Endothelial cell of umbilical vein (primary cell): Measurements from ENCODE around the gene PTCSC3. TPM values are rescaled to one million over a fixed set of nuclear protein-coding genes. Genes with fewer than 3 reads are reported as not detected.

Experiments used
- BruUV-seq: library from RNA; stranded (reverse); fragments of 400-500 nt; replicated peaks from 2 replicates; lab custom pipeline; 2021; lab: Mats Ljungman, UMichigan
- CTCF ChIA-PET: fragments of 300-600, 350-600 bp; sonication (Branson Sonifier 250); formaldehyde crosslinking; loops from one replicate; lab custom pipeline; 2021; ENCODE audit warnings: antibody characterized with exemption, inconsistent platforms; lab: Charles Lee
- POLR2A ChIA-PET: fragments of 300-600, 350-600 bp; sonication (Branson Sonifier 250); formaldehyde crosslinking; loops from one replicate; lab custom pipeline; 2021; ENCODE audit warnings: antibody characterized with exemption, inconsistent platforms; lab: Charles Lee
- DNase-seq: peaks from one replicate; pipeline ENCODE4 v3.0.0-alpha.2; 2011; ENCODE audit warnings: low read depth, low spot score
- FAIRE-seq: peaks from 2 replicates; lab custom pipeline; 2011; peaks lifted over from hg19 to GRCh38; lab: Jason Lieb, UNC
- H2AFZ ChIP-seq: 2 replicates; pipeline ENCODE4 v1.6.0; 2012; ENCODE audit warnings: low read depth, low read length, control low read depth, inconsistent platforms
- H3K27ac ChIP-seq: 2 replicates; pipeline ENCODE4 v1.5.1; 2011; ENCODE audit warnings: low read depth, mild to moderate bottlenecking, control low read depth, low read length, moderate library complexity; ENCODE audit not compliant: insufficient read depth
- H3K27me3 ChIP-seq, 2 experiments: 2 replicates each; pipeline versions ENCODE4 v1.6.0 to v1.6.1; 2011; ENCODE audit warnings: low read length in 2 of 2, mixed read lengths in 1 of 2; ENCODE audit not compliant: control insufficient read depth in 2 of 2, insufficient read depth in 2 of 2
- H3K36me3 ChIP-seq, 2 experiments: 2 replicates in 1 of 2; 3 replicates in 1 of 2; pipeline ENCODE4 v1.5.1; 2011; ENCODE audit warnings: low read length in 2 of 2, mild to moderate bottlenecking in 1 of 2, moderate library complexity in 1 of 2; ENCODE audit not compliant: control insufficient read depth in 2 of 2, insufficient read depth in 2 of 2; ENCODE audit errors: extremely low read depth in 1 of 2
- H3K4me1 ChIP-seq: 3 replicates; pipeline ENCODE4 v1.5.1; 2011; ENCODE audit warnings: mild to moderate bottlenecking, low read length; ENCODE audit not compliant: control insufficient read depth, insufficient read depth; ENCODE audit errors: extremely low read depth
- H3K4me2 ChIP-seq: 2 replicates; pipeline ENCODE4 v1.6.1; 2011; ENCODE audit warnings: low read length, control low read depth, mixed read lengths; ENCODE audit not compliant: insufficient read depth
- H3K4me3 ChIP-seq, 3 experiments: fragments of 200-600 bp in 1 of 3; sonication (generic), shearing (Covaris generic) in 1 of 3; replicated peaks in 1 of 3; 2 replicates each; pipeline ENCODE4 v1.5.1; 2011 to 2016; ENCODE audit warnings: control low read depth in 3 of 3, low read length in 3 of 3, mild to moderate bottlenecking in 2 of 3, inconsistent platforms in 1 of 3, low read depth in 1 of 3, moderate library complexity in 1 of 3; ENCODE audit not compliant: insufficient read depth in 1 of 3
- H3K79me2 ChIP-seq: 2 replicates; pipeline ENCODE4 v1.6.0; 2012; ENCODE audit warnings: low read length, inconsistent platforms; ENCODE audit not compliant: control insufficient read depth, insufficient read depth
- H3K9ac ChIP-seq: replicated peaks from 2 replicates; pipeline ENCODE3; 2011; ENCODE audit warnings: low read length, control low read depth; ENCODE audit not compliant: insufficient read depth; ENCODE audit errors: extremely low read depth
- H3K9me1 ChIP-seq: replicated peaks from 3 replicates; pipeline ENCODE4 v1.6.0; 2011; ENCODE audit warnings: mild to moderate bottlenecking, low read length; ENCODE audit not compliant: control insufficient read depth, insufficient read depth; ENCODE audit errors: extremely low read depth
- H3K9me3 ChIP-seq: replicated peaks from 2 replicates; pipeline ENCODE4 v1.5.1; 2012; ENCODE audit warnings: low read length, inconsistent platforms; ENCODE audit not compliant: control insufficient read depth, insufficient read depth
- H4K20me1 ChIP-seq: replicated peaks from 2 replicates; pipeline ENCODE3; 2011; ENCODE audit warnings: mild to moderate bottlenecking, low read length; ENCODE audit not compliant: control insufficient read depth, insufficient read depth; ENCODE audit errors: extremely low read depth
- CTCF ChIP-seq, 2 donors: IDR thresholded peaks; 1 replicate in 1 of 2; 2 replicates in 1 of 2; pipeline ENCODE4 v1.5.1; 2011; ENCODE audit warnings: low read length in 2 of 2, mild to moderate bottlenecking in 2 of 2, moderate library complexity in 2 of 2, control low read depth in 1 of 2, inconsistent platforms in 1 of 2, low read depth in 1 of 2; ENCODE audit not compliant: insufficient read depth in 1 of 2; ENCODE audit errors: extremely low read depth in 1 of 2
- EZH2 ChIP-seq: IDR thresholded peaks from 2 replicates; pipeline ENCODE4 v1.6.1; 2012; ENCODE audit warnings: borderline replicate concordance, low read depth, mild to moderate bottlenecking, moderate library complexity, low read length, inconsistent platforms; ENCODE audit not compliant: severe bottlenecking
- FOS ChIP-seq: IDR thresholded peaks from 2 replicates; pipeline ENCODE4 v1.6.1; 2011; ENCODE audit warnings: mild to moderate bottlenecking, low read length, moderate library complexity, borderline replicate concordance; ENCODE audit not compliant: insufficient read depth
- GATA2 ChIP-seq: IDR thresholded peaks from 2 replicates; pipeline ENCODE4 v1.7.0; 2011; ENCODE audit warnings: low read depth, mild to moderate bottlenecking, moderate library complexity, mixed read lengths, low read length; ENCODE audit not compliant: insufficient read length, insufficient read depth
- JUN ChIP-seq: IDR thresholded peaks from 2 replicates; pipeline ENCODE4 v1.6.1; 2011; ENCODE audit warnings: borderline replicate concordance, low read depth; ENCODE audit not compliant: insufficient read length, insufficient read depth
- MAX ChIP-seq: IDR thresholded peaks from 2 replicates; pipeline ENCODE4 v1.6.1; 2011; ENCODE audit not compliant: insufficient read depth, insufficient read length
- MYC ChIP-seq: IDR thresholded peaks from one replicate; pipeline ENCODE4 v1.6.1; 2011; ENCODE audit warnings: mild to moderate bottlenecking, low read depth, low read length
- POLR2A ChIP-seq: IDR thresholded peaks from 2 replicates; pipeline ENCODE4 v1.6.1; 2012; ENCODE audit warnings: low read depth, mild to moderate bottlenecking, control low read depth, low read length
- POLR2AphosphoS5 ChIP-seq: IDR thresholded peaks from 2 replicates; pipeline ENCODE4 v1.6.1; 2012; ENCODE audit warnings: low read depth, mild to moderate bottlenecking, control low read depth, low read length, moderate library complexity; ENCODE audit not compliant: insufficient read depth
- dilution Hi-C: fragments of 300-500 bp; cut with MboI; formaldehyde crosslinking; loops from one replicate; pipeline ENCODE4 v1.15.0; 2019; ENCODE audit warnings: low sequenced_read_pairs; ENCODE audit not compliant: extremely low pct_ligation_motif_present
- intact Hi-C: fragments of 100-400 bp; cut with micrococcal nuclease; formaldehyde crosslinking; loops from one replicate; pipeline ENCODE4 v1.10.0; 2022
- polyA plus RNA-seq, 4 experiments: library from polyadenylated mRNA; depleted of rRNA in 3 of 4; stranded (reverse) in 3 of 4; unstranded in 1 of 4; fragments of >200 nt; gene quantifications; 2 replicates each; pipeline versions ENCODE4 v1.2.1 to v1.2.3, GENCODE V29; 2011 to 2012; ENCODE audit warnings: missing spikeins in 1 of 4
- total RNA-seq: library from RNA; stranded (reverse); gene quantifications from 2 replicates; pipeline ENCODE4 v1.2.3, GENCODE V29; 2021

Gene PTCSC3
- total and polyA plus RNA-seq, 2 donors (not counting 3 experiments of a cell fraction or from before 2014, with no cell fraction given) = not detected

- BruUV-seq = no TSS peak
These were observed 21.9 kb upstream of the PTCSC3 start for GRCh38 chr14:36198378-36198777.

More at GRCh38 chr14:36198378-36198777, 21.9 kb upstream of the PTCSC3 start:
- no peak overlapping the region for H3K4me3 ChIP-seq
- no peaks in the 10 kb centered on the region for H3K27me3 ChIP-seq
- H3K27ac ChIP-seq = no peak overlapping the region
- no peak overlapping the region for H3K4me2 ChIP-seq
- no peak overlapping the region for H2AFZ ChIP-seq
- H3K9me3 ChIP-seq = no peaks in the 10 kb centered on the region
- no peak for DNase-seq
- FAIRE-seq = no peak
- dilution Hi-C loops = no loop called here
- H4K20me1 ChIP-seq = no peaks in the 10 kb centered on the region
- ChIA-PET POLR2A (no interaction called here), CTCF (no interaction called here)
- intact Hi-C loops = no loop called here
- no peaks in the 10 kb centered on the region for H3K9me1 ChIP-seq
- TF ChIP-seq FOS = no peak
- TF ChIP-seq MAX = no peak
- TF ChIP-seq MYC = no peak
- TF ChIP-seq CTCF (IDR thresholded peaks at IDR 0.05; ENCODE audit: extremely low read depth in 1 of 2, insufficient read depth in 1 of 2, low read depth in 1 of 2, low read length in 2 of 2) = no peak
- TF ChIP-seq EZH2 = no peak
- no peak for TF ChIP-seq POLR2AphosphoS5
- no peak for TF ChIP-seq JUN
- no peak for TF ChIP-seq GATA2
- TF ChIP-seq POLR2A = no peak
- H3K4me1 ChIP-seq = no peaks in the 10 kb centered on the region
- H3K79me2 ChIP-seq = no peaks in the 10 kb centered on the region
- no peaks in the 10 kb centered on the region for H3K36me3 ChIP-seq
- no peak overlapping the region for H3K9ac ChIP-seq
